ENCODE results near the gene GLIS2. TPM values are rescaled to one million over a fixed set of nuclear protein-coding genes. Genes with fewer than 3 reads are reported as not detected.

The GLIS2 gene
- total RNA-seq, 1 experiment from 2014 or later, result 23.0 TPM

GRCh38 chr16:4340443-4340842 is 24.6 kb downstream of the GLIS2 start:
- no peak for DNase-seq (ENCODE audit: low spot score)
- TF ChIP-seq EMX1 (CRISPR knock-in tag; IDR thresholded peaks at IDR 0.05), result no peak
- no peak for TF ChIP-seq STAT6 (CRISPR knock-in tag; conservative IDR thresholded peaks at IDR 0.05; ENCODE audit: low read depth)
- TF ChIP-seq SP1 (CRISPR knock-in tag; conservative IDR thresholded peaks at IDR 0.05), result no peak
- TF ChIP-seq ZNF138 (CRISPR knock-in tag; conservative IDR thresholded peaks at IDR 0.05), result no peak
- no peak for TF ChIP-seq NFYB (CRISPR knock-in tag; conservative IDR thresholded peaks at IDR 0.05; ENCODE audit: low read depth)
- no peak for TF ChIP-seq ZMAT4 (CRISPR knock-in tag; IDR thresholded peaks at IDR 0.05)
- no peak for TF ChIP-seq ZNF317 (CRISPR knock-in tag; IDR thresholded peaks at IDR 0.05; ENCODE audit: borderline replicate concordance, low read depth)
- no peak for TF ChIP-seq PRDM15 (CRISPR knock-in tag; IDR thresholded peaks at IDR 0.05)
- TF ChIP-seq NR1H2 (CRISPR knock-in tag; IDR thresholded peaks at IDR 0.05), result no peak
- TF ChIP-seq HMGA2 (CRISPR knock-in tag; IDR thresholded peaks at IDR 0.05), result no peak
- TF ChIP-seq ARID4B (CRISPR knock-in tag; IDR thresholded peaks at IDR 0.05; ENCODE audit: borderline replicate concordance), result no peak
- TF ChIP-seq USF2 (CRISPR knock-in tag; IDR thresholded peaks at IDR 0.05), result no peak
- TF ChIP-seq ELF4 (CRISPR knock-in tag; IDR thresholded peaks at IDR 0.05; ENCODE audit: low read depth), result no peak
- TF ChIP-seq JAZF1 (CRISPR knock-in tag; IDR thresholded peaks at IDR 0.05), result no peak
- TF ChIP-seq OVOL2 (CRISPR knock-in tag; IDR thresholded peaks at IDR 0.05; ENCODE audit: borderline replicate concordance), result no peak
- TF ChIP-seq ETV6 (CRISPR knock-in tag; IDR thresholded peaks at IDR 0.05), result no peak
- TF ChIP-seq CREB1 (CRISPR knock-in tag; IDR thresholded peaks at IDR 0.05), result no peak
- no peak for TF ChIP-seq ZNF281 (CRISPR knock-in tag; IDR thresholded peaks at IDR 0.05)
- TF ChIP-seq RORB (CRISPR knock-in tag; IDR thresholded peaks at IDR 0.05), result no peak
- no peak for TF ChIP-seq ZBTB21 (CRISPR knock-in tag; IDR thresholded peaks at IDR 0.05; ENCODE audit: borderline replicate concordance)
- ATAC-seq, result no peak
- peaks cover 21% of the 10 kb centered on the region for H3K36me3 Mint-ChIP-seq
- CTCF ChIA-PET, result interaction anchor here (0.6 to 6.3 kb wide), 10 partner anchors 10 to 87 kb away, joined by 3 to 44 read pairs (median 6); partner anchors contain the start of gene TFAP4
- H3K9me3 Mint-ChIP-seq, result peaks cover 9% of the 10 kb centered on the region
- no peaks in the 10 kb centered on the region; the same call in 1 of the 2 replicates for H3K27me3 Mint-ChIP-seq (ENCODE audit: low read depth)
- H3K4me3 Mint-ChIP-seq, result no peak overlapping the region
- POLR2A ChIA-PET, result no interaction called here
- H3K4me1 Mint-ChIP-seq, result no peaks in the 10 kb centered on the region
- no peak overlapping the region for H3K27ac Mint-ChIP-seq
